Measurements from ENCODE around the gene MMP24.

DNA sequence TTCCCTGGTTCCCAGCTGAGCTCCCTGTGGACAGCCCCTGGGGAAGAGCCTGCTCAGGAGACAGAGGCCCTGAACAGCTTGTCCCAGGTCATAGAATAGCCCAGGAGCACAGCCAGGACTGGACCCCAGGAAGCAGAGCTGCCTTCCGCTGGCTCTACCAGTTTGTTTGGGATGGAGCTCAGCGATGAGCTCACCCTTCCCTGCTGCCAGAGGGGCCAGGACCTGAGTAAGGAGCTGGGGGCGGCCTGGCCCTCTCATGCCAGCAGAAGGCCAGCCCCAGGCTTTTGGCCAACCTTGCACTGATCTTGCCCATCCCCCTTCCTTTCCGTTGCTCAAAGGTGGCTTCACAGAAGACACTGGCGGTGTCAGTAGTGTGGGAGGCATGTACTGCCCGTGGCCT lies 33.9 kb downstream of the MMP24 start:
- TF ChIP-seq CTCF (IDR thresholded peaks at IDR 0.05) (no peak), POLR2AphosphoS5 (IDR thresholded peaks at IDR 0.05) (no peak), EP300 (IDR thresholded peaks at IDR 0.05) (no peak), POLR2A (IDR thresholded peaks at IDR 0.05) (no peak)
